Keratinocyte (primary cell): Measurements from ENCODE around the gene NCKAP1. TPM values are rescaled to one million over a fixed set of nuclear protein-coding genes. Genes with fewer than 3 reads are reported as not detected.

Experiments used
- DNase-seq: peaks from one replicate; pipeline ENCODE4 v3.0.0-alpha.2; 2011; ENCODE audit warnings: low read depth, missing footprints, low spot score
- FAIRE-seq: peaks from 2 replicates; lab custom pipeline; 2011; peaks lifted over from hg19 to GRCh38; lab: Jason Lieb, UNC
- H2AFZ ChIP-seq: 2 replicates; pipeline ENCODE4 v1.6.0; 2012; ENCODE audit warnings: low read length, control low read depth, inconsistent platforms; ENCODE audit not compliant: control insufficient read depth
- H3K27ac ChIP-seq: 2 replicates; pipeline ENCODE4 v1.5.1; 2011; ENCODE audit warnings: low read length; ENCODE audit not compliant: control insufficient read depth, insufficient read depth
- H3K27me3 ChIP-seq: 3 replicates; pipeline ENCODE4 v1.6.0; 2011; ENCODE audit warnings: low read length; ENCODE audit not compliant: control insufficient read depth, insufficient read depth; ENCODE audit errors: extremely low read depth
- H3K36me3 ChIP-seq, 2 experiments: 2 replicates in 1 of 2; 3 replicates in 1 of 2; pipeline ENCODE4 v1.5.1; 2011; ENCODE audit warnings: low read length in 2 of 2, mild to moderate bottlenecking in 1 of 2; ENCODE audit not compliant: control insufficient read depth in 2 of 2, insufficient read depth in 2 of 2; ENCODE audit errors: extremely low read depth in 1 of 2
- H3K4me1 ChIP-seq: 3 replicates; pipeline ENCODE4 v1.5.1; 2011; ENCODE audit warnings: low read length; ENCODE audit not compliant: control insufficient read depth, insufficient read depth; ENCODE audit errors: extremely low read depth
- H3K4me2 ChIP-seq: 3 replicates; pipeline ENCODE4 v1.6.0; 2011; ENCODE audit warnings: low read depth, low read length; ENCODE audit not compliant: control insufficient read depth, insufficient read depth; ENCODE audit errors: extremely low read depth
- H3K4me3 ChIP-seq, 3 experiments: fragments of 200-600 bp in 1 of 3; sonication (generic) in 1 of 3; 2 replicates in 2 of 3; 3 replicates in 1 of 3; pipeline ENCODE4 v1.5.1; 2011 to 2016; ENCODE audit warnings: low read length in 3 of 3, mild to moderate bottlenecking in 3 of 3, control low read depth in 2 of 3, inconsistent platforms in 1 of 3, low read depth in 1 of 3, mixed read lengths in 1 of 3, mixed run types in 1 of 3, moderate library complexity in 1 of 3; ENCODE audit not compliant: control insufficient read depth in 2 of 3, insufficient read depth in 2 of 3; ENCODE audit errors: extremely low read depth in 1 of 3
- H3K79me2 ChIP-seq: 2 replicates; pipeline ENCODE4 v1.6.0; 2012; ENCODE audit warnings: low read length; ENCODE audit not compliant: control insufficient read depth, insufficient read depth
- H3K9ac ChIP-seq: 3 replicates; pipeline ENCODE4 v1.6.0; 2011; ENCODE audit warnings: low read length; ENCODE audit not compliant: control insufficient read depth, insufficient read depth; ENCODE audit errors: extremely low read depth
- H3K9me1 ChIP-seq: 3 replicates; pipeline ENCODE4 v1.6.0; 2011; ENCODE audit warnings: low read length; ENCODE audit not compliant: control insufficient read depth, insufficient read depth; ENCODE audit errors: extremely low read depth
- H3K9me3 ChIP-seq: 2 replicates; pipeline ENCODE4 v1.5.1; 2012; ENCODE audit warnings: low read depth, low read length; ENCODE audit not compliant: control insufficient read depth
- H4K20me1 ChIP-seq: 3 replicates; pipeline ENCODE4 v1.6.0; 2011; ENCODE audit warnings: low read length; ENCODE audit not compliant: control insufficient read depth, insufficient read depth; ENCODE audit errors: extremely low read depth
- CTCF ChIP-seq, 3 experiments: IDR thresholded peaks in 1 of 3; conservative IDR thresholded peaks in 1 of 3; optimal IDR thresholded peaks in 1 of 3; 2 replicates in 2 of 3; 3 replicates in 1 of 3; pipeline versions ENCODE3 to v1.5.1; 2011; ENCODE audit warnings: low read length in 3 of 3, mild to moderate bottlenecking in 3 of 3, moderate library complexity in 2 of 3, control low read depth in 1 of 3, inconsistent platforms in 1 of 3; ENCODE audit not compliant: insufficient read depth in 2 of 3; ENCODE audit errors: extremely low read depth in 1 of 3
- EZH2 ChIP-seq: IDR thresholded peaks from one replicate; pipeline ENCODE4 v1.6.1; 2012; ENCODE audit warnings: inconsistent platforms, mild to moderate bottlenecking, low read length, moderate library complexity
- dilution Hi-C: fragments of 300-500 bp; cut with MboI; formaldehyde crosslinking; loops from one replicate; pipeline ENCODE4 v1.7.0; 2020; ENCODE audit warnings: low sequenced_read_pairs; ENCODE audit not compliant: extremely low pct_ligation_motif_present
- polyA plus RNA-seq, 5 experiments: library from polyadenylated mRNA; depleted of rRNA in 3 of 5; stranded (reverse) in 3 of 5; stranded (forward) in 1 of 5; unstranded in 1 of 5; fragments of >200 nt; gene quantifications; 1 replicate in 1 of 5; 2 replicates in 3 of 5; 3 replicates in 1 of 5; pipeline versions ENCODE4 v1.2.1 to v1.2.3, GENCODE V29; 2011 to 2012; ENCODE audit warnings: missing spikeins in 2 of 5, low read depth in 1 of 5, low replicate concordance in 1 of 5

NCKAP1 gene
- polyA plus RNA-seq, 1 donor (not counting 4 experiments of a cell fraction or from before 2014, with no cell fraction given): 207 TPM

GRCh38 chr2:182907081-182907830 is 131.0 kb downstream of the NCKAP1 start:
- no peaks in the 10 kb centered on the region for H3K79me2 ChIP-seq
- no peak for DNase-seq
- no peak overlapping the region for H3K4me3 ChIP-seq
- H3K4me2 ChIP-seq: no peak overlapping the region
- H4K20me1 ChIP-seq: no peaks in the 10 kb centered on the region
- no peak overlapping the region for H3K27ac ChIP-seq
- TF ChIP-seq CTCF (optimal IDR thresholded peaks at IDR 0.05 in 1 of 3, IDR thresholded peaks at IDR 0.05 in 1 of 3, conservative IDR thresholded peaks at IDR 0.05 in 1 of 3; ENCODE audit: extremely low read depth in 1 of 3, insufficient read depth in 2 of 3, low read length in 3 of 3): no peak
- no peak for TF ChIP-seq EZH2
- no peaks in the 10 kb centered on the region for H3K9me1 ChIP-seq
- dilution Hi-C loops: no loop called here
- no peak overlapping the region for H2AFZ ChIP-seq
- H3K9me3 ChIP-seq: no peaks in the 10 kb centered on the region
- no peaks in the 10 kb centered on the region for H3K27me3 ChIP-seq
- H3K4me1 ChIP-seq: no peaks in the 10 kb centered on the region
- H3K36me3 ChIP-seq: peaks cover 7 to 10% of the 10 kb centered on the region in 2 experiments
- FAIRE-seq: no peak
- H3K9ac ChIP-seq: no peak overlapping the region

GRCh38 chr2:182906454-182906853 is 131.8 kb downstream of the NCKAP1 start:
- Histone ChIP-seq H3K27me3 (no peaks in the 10 kb centered on the region), H3K4me1 (no peaks in the 10 kb centered on the region), H3K4me2 (no peak overlapping the region), H3K27ac (no peak overlapping the region), H4K20me1 (no peaks in the 10 kb centered on the region), H3K9ac (no peak overlapping the region), H3K4me3 (no peak overlapping the region), H2AFZ (no peak overlapping the region), H3K9me3 (no peaks in the 10 kb centered on the region), H3K36me3 (peaks cover 7 to 10% of the 10 kb centered on the region in 2 experiments), H3K79me2 (no peaks in the 10 kb centered on the region), H3K9me1 (no peaks in the 10 kb centered on the region)
- DNase-seq (no peak), FAIRE-seq (no peak)
- TF ChIP-seq CTCF (optimal IDR thresholded peaks at IDR 0.05 in 1 of 3, IDR thresholded peaks at IDR 0.05 in 1 of 3, conservative IDR thresholded peaks at IDR 0.05 in 1 of 3; ENCODE audit: extremely low read depth in 1 of 3, insufficient read depth in 2 of 3, low read length in 3 of 3) (no peak), EZH2 (no peak)
- dilution Hi-C loops: no loop called here
